Natural killer cell (primary cell): Measurements from ENCODE around the gene EGFL8. TPM values are rescaled to one million over a fixed set of nuclear protein-coding genes. Genes with fewer than 3 reads are reported as not detected.

Experiments
- ATAC-seq, 3 donors: fragments of 150-1000 bp in 2 of 3; fragments of 200-7000 bp in 1 of 3; cut with Tn5 transposase; 1 replicate in 1 of 3; 2 replicates in 2 of 3; pipeline ENCODE4 v1.10.0; 2021; ENCODE audit warnings: mild to moderate bottlenecking in 2 of 3, moderate library complexity in 2 of 3
- DNase-seq, 2 donors: peaks; one replicate each; pipeline versions ENCODE4 v3.0.0 to v3.0.0-alpha.2; 2013 to 2021; ENCODE audit warnings: mixed read lengths in 1 of 2
- H3K27ac ChIP-seq: one replicate; pipeline ENCODE4 v1.5.1; 2013; ENCODE audit warnings: mild to moderate bottlenecking, low read length
- H3K27me3 ChIP-seq: one replicate; pipeline ENCODE4 v1.6.1; 2013; ENCODE audit warnings: low read length; ENCODE audit not compliant: control insufficient read depth, insufficient read depth
- H3K36me3 ChIP-seq: one replicate; pipeline ENCODE4 v1.6.1; 2013; ENCODE audit warnings: low read length; ENCODE audit not compliant: control insufficient read depth, insufficient read depth
- H3K4me1 ChIP-seq: one replicate; pipeline ENCODE4 v1.6.1; 2013; ENCODE audit warnings: low read length; ENCODE audit not compliant: control insufficient read depth, insufficient read depth
- H3K4me3 ChIP-seq: one replicate; pipeline ENCODE4 v1.5.1; 2013; ENCODE audit warnings: low read length
- H3K9me3 ChIP-seq: one replicate; pipeline ENCODE4 v1.6.1; 2013; ENCODE audit warnings: low read length; ENCODE audit not compliant: control insufficient read depth, insufficient read depth
- H3K27ac Mint-ChIP-seq, 2 donors: one replicate each; pipeline ENCODE4 v1.8.0; 2022; ENCODE audit warnings: mild to moderate bottlenecking in 2 of 2, mixed read lengths in 2 of 2, moderate library complexity in 1 of 2
- H3K27me3 Mint-ChIP-seq, 2 donors: one replicate each; pipeline ENCODE4 v1.8.0; 2022; ENCODE audit warnings: low read depth in 2 of 2, mixed read lengths in 2 of 2
- H3K36me3 Mint-ChIP-seq: one replicate; pipeline ENCODE4 v1.8.0; 2022; ENCODE audit warnings: mixed read lengths
- H3K4me1 Mint-ChIP-seq, 2 donors: one replicate each; pipeline ENCODE4 v1.8.0; 2022; ENCODE audit warnings: mixed read lengths in 2 of 2
- H3K4me3 Mint-ChIP-seq: one replicate; pipeline ENCODE4 v1.8.0; 2022; ENCODE audit warnings: mild to moderate bottlenecking, moderate library complexity, mixed read lengths
- H3K9me3 Mint-ChIP-seq, 2 donors: one replicate each; pipeline ENCODE4 v1.8.0; 2022; ENCODE audit warnings: mixed read lengths in 2 of 2
- CTCF ChIP-seq: fragments of 200-600 bp; IDR thresholded peaks from one replicate; pipeline ENCODE4 v1.8.0; 2022; ENCODE audit warnings: antibody characterized with exemption
- WGBS: methylation state at CpG from one replicate; pipeline ENCODE4 v1.1.7; 2013; ENCODE audit warnings: missing lambda C conversion rate; ENCODE audit not compliant: insufficient coverage; 5-methylcytosine and 5-hydroxymethylcytosine counted together
- intact Hi-C: fragments of 100-400 bp; cut with micrococcal nuclease; formaldehyde crosslinking; loops from one replicate; pipeline ENCODE4 v1.14.2; 2022
- total RNA-seq, 4 donors: library from RNA; stranded (reverse); fragments of 120-200 nt in 1 of 4; gene quantifications; one replicate each; pipeline versions ENCODE4 v1.2.3 to v1.2.4, GENCODE V29; 2013 to 2022

EGFL8 gene
- total RNA-seq, 3 donors from 2014 or later (not counting 1 experiment from before 2014, with no cell fraction given), result 18.2 to 22.9 (median 20.1) TPM

- no peak for TF ChIP-seq CTCF
- Mint-ChIP-seq H3K4me1 (peaks cover 34 to 40% of the 10 kb centered on the region in 2 donors), H3K27me3 (peaks cover 5 to 8% of the 10 kb centered on the region in 2 donors), H3K4me3 (peak overlapping the region; percentile 26), H3K9me3 (no peaks in the 10 kb centered on the region), H3K36me3 (no peaks in the 10 kb centered on the region), H3K27ac (peak overlapping the region in 1 of 2 donors; percentile 61)
- DNase-seq (no peak), ATAC-seq (no peak)
- Histone ChIP-seq H3K9me3 (no peaks in the 10 kb centered on the region), H3K27me3 (no peaks in the 10 kb centered on the region), H3K4me3 (no peak overlapping the region), H3K27ac (no peak overlapping the region), H3K4me1 (peaks cover 37% of the 10 kb centered on the region), H3K36me3 (peaks cover under 1% of the 10 kb centered on the region)
- intact Hi-C loops, result loop anchor here (2.0 kb wide), 1 partner anchor 17 kb away; no protein-coding TSS in a partner anchor
- WGBS, result 97% methylated on average over 14 of the region's 14 CpGs
Observed at GRCh38 chr6:32131439-32131948, 32.9 kb upstream of the EGFL8 start.

DNA sequence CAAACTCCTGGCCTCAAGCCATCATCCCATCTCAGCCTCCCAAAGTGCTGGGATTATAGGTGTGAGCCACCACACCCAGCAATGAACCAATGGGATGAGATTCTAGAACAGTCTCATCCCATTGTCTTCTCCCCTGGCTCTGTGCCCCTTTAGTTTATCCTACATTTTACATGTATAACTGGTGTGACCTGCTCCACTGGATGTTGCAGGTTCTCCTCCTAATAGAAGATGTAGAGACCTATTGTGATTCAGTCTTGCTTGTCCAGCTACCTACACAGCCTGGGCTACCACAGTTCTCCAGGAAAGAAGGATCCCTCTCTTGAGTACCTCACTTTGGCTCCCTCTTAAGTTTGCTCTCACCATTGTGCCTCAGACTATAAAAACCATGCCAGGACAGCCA lies 32.3 kb upstream of the EGFL8 start:
- H3K4me1 ChIP-seq, result peaks cover 33% of the 10 kb centered on the region
- DNase-seq (no peak), ATAC-seq (no peak)
- no peaks in the 10 kb centered on the region for H3K9me3 ChIP-seq
- peaks cover 5 to 8% of the 10 kb centered on the region in 2 donors for H3K27me3 Mint-ChIP-seq
- no peak overlapping the region for H3K4me3 ChIP-seq
- intact Hi-C loops, result no loop called here
- peaks cover 28 to 34% of the 10 kb centered on the region in 2 donors for H3K4me1 Mint-ChIP-seq
- no peaks in the 10 kb centered on the region for H3K9me3 Mint-ChIP-seq
- H3K27ac ChIP-seq, result no peak overlapping the region
- H3K4me3 Mint-ChIP-seq, result no peak overlapping the region
- H3K36me3 Mint-ChIP-seq, result no peaks in the 10 kb centered on the region
- peak overlapping the region in 1 of 2 donors; percentile 61 for H3K27ac Mint-ChIP-seq
- H3K27me3 ChIP-seq, result no peaks in the 10 kb centered on the region
- TF ChIP-seq CTCF, result no peak
- no peaks in the 10 kb centered on the region for H3K36me3 ChIP-seq

DNA sequence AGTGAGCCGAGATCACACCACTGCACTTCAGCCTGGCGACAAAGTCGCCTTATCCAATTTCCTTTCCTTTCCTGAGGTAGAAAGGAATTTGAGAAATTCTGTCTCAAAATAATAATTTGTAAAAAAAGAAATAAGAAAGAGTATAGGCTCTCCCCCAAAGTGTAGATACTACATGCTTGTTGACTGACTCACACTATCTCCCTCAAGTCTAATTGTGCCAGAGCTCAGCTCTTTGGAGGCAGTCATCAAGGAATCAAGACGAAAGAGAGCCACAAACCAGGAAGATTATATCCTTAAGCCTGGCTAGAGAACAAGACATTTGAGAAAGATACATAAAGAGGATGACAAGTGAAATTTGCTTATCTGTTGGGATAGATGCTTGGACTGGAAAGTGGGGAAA lies 30.6 kb upstream of the EGFL8 start:
- intact Hi-C loops, result no loop called here
- WGBS, result 83% methylated on average over 1 of the region's 4 CpGs

More for the DNA sequence above, 30.6 kb upstream of the EGFL8 start:
- Mint-ChIP-seq H3K4me3 (no peak overlapping the region), H3K4me1 (peaks cover 17% of the 10 kb centered on the region in 2 donors), H3K27me3 (peaks cover 5 to 8% of the 10 kb centered on the region in 2 donors), H3K27ac (no peak overlapping the region), H3K9me3 (no peaks in the 10 kb centered on the region), H3K36me3 (no peaks in the 10 kb centered on the region)
- H3K36me3 ChIP-seq, result no peaks in the 10 kb centered on the region
- peaks cover 18% of the 10 kb centered on the region for H3K4me1 ChIP-seq
- DNase-seq, result no peak
- no peak overlapping the region for H3K27ac ChIP-seq
- no peaks in the 10 kb centered on the region for H3K27me3 ChIP-seq
- H3K9me3 ChIP-seq, result no peaks in the 10 kb centered on the region
- no peak for TF ChIP-seq CTCF
- ATAC-seq, result no peak
- H3K4me3 ChIP-seq, result no peak overlapping the region
